GM12872 (cell line): Measurements from ENCODE around the gene B3GNT2.

Experiments
- CTCF ChIP-seq: IDR thresholded peaks from 3 replicates; pipeline ENCODE4 v1.5.1; 2011; ENCODE audit warnings: low read depth, mild to moderate bottlenecking, low read length, moderate library complexity; ENCODE audit not compliant: insufficient read depth

The B3GNT2 gene

GRCh38 chr2:62209427-62209991, 13.6 kb downstream of the B3GNT2 start:
- no peak for TF ChIP-seq CTCF

GRCh38 chr2:62215306-62216064, 19.6 kb downstream of the B3GNT2 start:
- no peak for TF ChIP-seq CTCF

- TF ChIP-seq CTCF: no peak
These were observed 20.2 kb downstream of the B3GNT2 start for GRCh38 chr2:62216113-62216512.

GRCh38 chr2:62216616-62217015, 20.7 kb downstream of the B3GNT2 start:
- TF ChIP-seq CTCF: no peak

GRCh38 chr2:62217421-62217820, 21.5 kb downstream of the B3GNT2 start:
- TF ChIP-seq CTCF: no peak

- no peak for TF ChIP-seq CTCF
These were observed 22.1 kb downstream of the B3GNT2 start for GRCh38 chr2:62217970-62218369.

GRCh38 chr2:62219407-62220159, 23.7 kb downstream of the B3GNT2 start:
- no peak for TF ChIP-seq CTCF
